HepG2 (cell line): ENCODE results near the gene NTRK2.

Source experiments
- BHLHE40 ChIP-seq: IDR thresholded peaks from 2 replicates; pipeline ENCODE4 v1.6.1; 2011; ENCODE audit warnings: low read length, improper control_type of control experiment
- KLF16 ChIP-seq, 2 experiments: sonication (generic) in 1 of 2; formaldehyde crosslinking in 1 of 2; IDR thresholded peaks; 2 replicates each; pipeline versions ENCODE4 v1.6.1 to v1.8.0; 2016 to 2023; ENCODE audit warnings: missing genetic modification reagents in 2 of 2, missing compliant biosample characterization in 1 of 2
- MYC ChIP-seq: sonication (generic); formaldehyde crosslinking; IDR thresholded peaks from 2 replicates; pipeline ENCODE4 v1.9.0; 2021; ENCODE audit warnings: missing genetic modification reagents, borderline replicate concordance
- ZNF136 ChIP-seq: sonication (generic); formaldehyde crosslinking; IDR thresholded peaks from 2 replicates; pipeline ENCODE4 v1.8.1; 2022; ENCODE audit warnings: low read depth, mild to moderate bottlenecking, moderate library complexity, missing genetic modification reagents
- ZNF292 ChIP-seq: sonication (generic); formaldehyde crosslinking; IDR thresholded peaks from 2 replicates; pipeline ENCODE4 v1.8.1; 2022; ENCODE audit warnings: mild to moderate bottlenecking, low read depth, missing genetic modification reagents, borderline replicate concordance
- ZNF776 ChIP-seq: sonication (generic); formaldehyde crosslinking; IDR thresholded peaks from 2 replicates; pipeline ENCODE4 v1.4.0; 2020; ENCODE audit warnings: mild to moderate bottlenecking, missing genetic modification reagents
- TF ChIP-seq, protein P1 (sequence below): sonication (generic); formaldehyde crosslinking; IDR thresholded peaks from 2 replicates; pipeline ENCODE4 v1.4.0; 2020; ENCODE audit warnings: low read depth, mild to moderate bottlenecking, missing genetic modification reagents

DNA sequence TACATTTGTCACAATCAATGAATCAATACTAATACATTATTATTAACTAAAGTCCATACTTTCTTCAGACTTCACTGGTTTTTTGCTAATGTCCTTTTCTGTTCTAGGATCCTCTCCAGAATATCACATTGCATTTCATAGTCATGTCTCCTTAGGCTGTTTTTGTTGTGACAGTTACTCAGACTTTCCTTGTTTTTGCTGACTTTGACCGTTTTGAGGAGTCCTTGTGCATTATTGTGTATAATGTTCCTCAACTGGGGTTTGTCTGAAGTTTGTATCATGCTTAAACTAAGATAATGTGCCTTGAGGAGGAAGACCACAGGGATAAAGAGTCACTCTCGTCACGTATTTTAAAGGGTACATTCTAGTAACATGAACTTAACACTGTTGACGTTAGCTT, 376.9 kb downstream of the NTRK2 start:
- TF ChIP-seq KLF16 (CRISPR knock-in tag; IDR thresholded peaks at IDR 0.05) (no peak), ZNF136 (no peak), BHLHE40 (no peak), ZNF776 (CRISPR knock-in tag) (no peak), MYC (CRISPR knock-in tag) (no peak), ZNF292 (no peak)
- TF ChIP-seq, protein P1, sequence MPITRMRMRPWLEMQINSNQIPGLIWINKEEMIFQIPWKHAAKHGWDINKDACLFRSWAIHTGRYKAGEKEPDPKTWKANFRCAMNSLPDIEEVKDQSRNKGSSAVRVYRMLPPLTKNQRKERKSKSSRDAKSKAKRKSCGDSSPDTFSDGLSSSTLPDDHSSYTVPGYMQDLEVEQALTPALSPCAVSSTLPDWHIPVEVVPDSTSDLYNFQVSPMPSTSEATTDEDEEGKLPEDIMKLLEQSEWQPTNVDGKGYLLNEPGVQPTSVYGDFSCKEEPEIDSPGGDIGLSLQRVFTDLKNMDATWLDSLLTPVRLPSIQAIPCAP = no peak
